HG03025 (cell line): Measurements from ENCODE around the gene PLXNB1.
"Not testable (repeated sequence)": the region's sequence is repeated elsewhere in the genome, so short reads cannot be mapped to it uniquely, and the experiment has no call there.

Experiments used
- ATAC-seq: cut with Tn5 transposase; IDR thresholded peaks from one replicate; pipeline ENCODE4 v1.9.1; 2021; ENCODE audit warnings: mild to moderate bottlenecking, moderate library complexity; ENCODE audit not compliant: unreplicated experiment, low FRiP score

Gene PLXNB1

GRCh38 chr3:48405971-48406370 lies 23.9 kb downstream of the PLXNB1 start:
- ATAC-seq, result no peak

- ATAC-seq, result no peak
Observed at GRCh38 chr3:48405343-48405881, 24.5 kb downstream of the PLXNB1 start.

GRCh38 chr3:48404440-48405342 lies 25.2 kb downstream of the PLXNB1 start:
- ATAC-seq, result no peak

DNA sequence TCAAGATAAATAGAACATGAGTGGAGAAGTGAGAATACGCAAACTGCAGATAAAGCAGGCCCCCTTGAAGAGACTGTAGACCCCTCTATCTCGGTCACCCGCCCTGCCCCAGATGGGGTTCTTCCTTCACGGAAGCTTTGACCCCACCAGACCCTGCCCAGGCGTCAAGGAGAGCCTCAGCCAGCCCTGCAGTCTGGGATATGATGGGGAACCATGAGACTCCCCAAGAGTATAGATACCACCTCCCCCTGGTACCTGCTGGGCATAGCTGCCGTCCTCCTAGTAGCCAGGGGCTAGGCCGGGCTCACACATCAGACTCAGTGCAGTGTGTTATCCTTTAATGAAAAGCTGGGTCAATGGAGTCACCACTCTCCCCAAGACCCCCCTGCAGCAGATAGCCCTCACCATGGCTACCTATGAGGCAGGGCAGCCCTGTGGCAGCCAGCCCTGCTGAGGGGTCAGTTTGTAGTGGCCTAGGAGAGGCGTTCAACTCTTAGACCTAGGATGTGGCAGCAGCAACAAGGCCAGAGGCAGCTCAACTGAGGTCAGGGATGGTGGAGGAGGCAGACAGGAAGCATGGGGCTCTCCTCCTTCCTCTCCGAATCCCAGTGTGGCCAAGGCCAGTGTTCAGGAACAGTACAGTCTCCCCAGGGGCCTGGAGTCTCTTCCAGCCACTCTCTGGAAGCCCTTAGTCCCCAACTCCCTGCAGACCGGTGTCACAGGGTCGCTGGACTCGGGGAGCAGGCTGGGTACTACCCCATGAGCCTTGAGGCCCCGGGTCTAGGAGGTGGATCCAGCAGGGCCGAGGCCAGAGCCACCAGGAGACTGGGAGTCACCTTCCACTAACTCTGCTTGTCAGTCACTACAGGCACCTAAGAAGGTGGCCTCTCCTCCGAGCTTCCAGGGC lies 26.1 kb downstream of the PLXNB1 start:
- ATAC-seq, result no peak

GRCh38 chr3:48402907-48403306 lies 27.0 kb downstream of the PLXNB1 start:
- ATAC-seq, result no peak

- ATAC-seq, result no peak
Observed at GRCh38 chr3:48402281-48402732, 27.6 kb downstream of the PLXNB1 start.

- not testable (repeated sequence) for ATAC-seq
Observed at GRCh38 chr3:48401434-48401901, 28.4 kb downstream of the PLXNB1 start.

DNA sequence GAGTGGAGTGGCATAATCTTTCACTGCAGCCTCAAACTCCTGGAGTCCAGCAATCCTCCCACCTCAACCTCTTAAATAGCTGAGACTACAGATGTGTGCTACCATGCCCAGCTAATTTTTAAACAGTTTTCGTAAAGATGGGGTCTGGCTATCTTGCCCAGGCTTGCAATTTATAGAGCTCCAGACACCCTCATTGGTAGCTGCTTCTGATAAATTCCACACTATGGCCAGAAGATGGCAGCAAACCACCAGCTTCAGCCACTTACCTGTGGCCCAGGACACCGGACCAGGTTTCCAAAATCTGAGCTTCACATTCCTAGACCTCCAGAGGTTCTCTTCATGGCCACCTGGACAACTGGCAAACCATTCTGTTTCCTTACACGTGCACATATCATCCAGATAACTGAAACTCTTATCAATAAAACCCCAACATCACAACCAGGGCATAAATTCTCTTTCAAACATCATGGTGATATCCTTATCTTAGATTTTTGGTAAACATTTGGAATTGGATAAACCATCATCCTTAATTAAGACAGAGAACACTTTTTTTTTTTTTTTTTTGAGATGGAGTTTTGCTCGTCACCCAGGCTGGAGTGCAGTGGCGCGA lies 29.0 kb downstream of the PLXNB1 start:
- ATAC-seq, result no peak

DNA sequence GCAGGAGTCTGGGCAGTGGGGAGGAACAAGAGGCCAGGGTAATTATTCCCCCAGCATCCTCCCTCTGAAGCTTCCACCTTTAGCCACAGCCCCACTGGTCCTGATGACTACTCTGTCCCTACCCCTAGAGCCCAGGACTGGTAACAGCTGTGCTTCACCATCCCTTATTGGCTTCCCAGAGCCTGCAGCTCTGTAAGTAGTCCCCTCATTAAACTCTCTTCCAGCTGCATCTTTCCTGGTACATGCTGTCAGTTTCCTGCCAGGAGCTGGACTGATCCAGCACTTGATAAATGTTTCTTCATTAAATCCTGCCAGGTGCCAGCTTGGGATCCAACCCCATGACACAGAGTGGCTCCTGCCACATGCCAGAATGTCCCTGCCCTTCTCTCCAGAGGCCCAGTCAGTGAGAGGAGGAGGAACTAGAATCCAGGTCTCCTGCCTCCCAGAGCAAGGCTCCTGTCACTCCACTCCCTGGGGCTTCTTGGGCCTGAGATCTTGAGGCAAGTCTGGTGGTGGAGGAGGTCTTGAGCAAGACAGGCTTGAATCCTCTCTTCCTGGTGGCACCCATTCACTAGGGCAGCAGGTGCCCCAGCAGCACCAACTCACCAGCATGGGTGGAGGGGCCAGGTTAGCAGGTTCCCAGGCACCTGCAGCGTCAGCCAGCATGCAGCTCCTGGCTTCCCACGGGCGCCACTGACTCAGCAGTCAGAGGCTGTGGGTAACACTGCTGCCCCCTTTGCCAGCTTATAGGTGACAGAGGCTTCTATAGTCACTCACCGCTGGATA lies 30.3 kb downstream of the PLXNB1 start:
- no peak for ATAC-seq

GRCh38 chr3:48398701-48399386 lies 31.0 kb downstream of the PLXNB1 start:
- ATAC-seq, result no peak

DNA sequence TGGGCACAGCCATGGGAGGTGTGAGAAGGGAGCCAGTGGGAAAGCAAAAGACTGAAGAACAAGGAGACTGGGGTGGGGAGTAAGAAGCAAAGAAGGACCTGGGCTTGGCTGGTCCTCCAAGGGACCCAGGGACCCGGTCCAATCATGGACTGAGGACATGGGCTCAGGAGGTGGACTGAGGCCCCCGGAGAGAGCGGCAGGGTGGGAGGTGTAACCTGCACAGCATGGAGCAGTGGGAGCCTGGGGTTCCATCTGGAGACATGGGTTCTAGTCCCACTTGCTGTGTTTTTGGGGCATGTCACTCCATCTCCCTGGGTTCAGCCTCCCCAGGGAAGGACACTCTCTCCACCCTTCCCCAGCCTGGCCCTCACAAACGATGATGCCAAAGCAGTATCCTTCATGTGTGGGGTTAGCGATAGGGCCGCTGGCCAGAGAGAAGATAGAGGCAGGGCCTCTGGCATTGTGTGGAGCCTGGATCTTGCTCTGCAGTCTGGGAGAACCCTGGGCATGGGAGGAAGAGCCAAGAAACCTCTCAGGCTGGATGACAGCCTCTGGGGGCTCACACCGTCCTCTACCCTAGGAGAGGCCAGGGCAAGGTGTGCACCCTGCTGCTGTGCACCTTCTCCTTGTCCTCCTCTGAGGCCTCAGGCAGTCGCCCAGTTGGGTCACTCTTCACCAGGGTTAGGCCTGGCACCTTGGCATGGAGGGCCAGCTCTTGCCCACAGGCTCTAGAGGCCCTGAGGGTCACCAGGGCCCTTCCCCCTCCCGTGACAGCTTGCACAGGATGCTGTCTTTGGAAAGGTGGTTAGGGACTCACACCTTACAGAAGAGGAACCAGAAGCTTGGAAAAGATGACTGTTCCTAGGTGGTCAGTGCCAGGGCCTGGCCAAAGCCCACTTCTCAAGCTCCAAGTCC lies 31.9 kb downstream of the PLXNB1 start:
- ATAC-seq, result no peak

DNA sequence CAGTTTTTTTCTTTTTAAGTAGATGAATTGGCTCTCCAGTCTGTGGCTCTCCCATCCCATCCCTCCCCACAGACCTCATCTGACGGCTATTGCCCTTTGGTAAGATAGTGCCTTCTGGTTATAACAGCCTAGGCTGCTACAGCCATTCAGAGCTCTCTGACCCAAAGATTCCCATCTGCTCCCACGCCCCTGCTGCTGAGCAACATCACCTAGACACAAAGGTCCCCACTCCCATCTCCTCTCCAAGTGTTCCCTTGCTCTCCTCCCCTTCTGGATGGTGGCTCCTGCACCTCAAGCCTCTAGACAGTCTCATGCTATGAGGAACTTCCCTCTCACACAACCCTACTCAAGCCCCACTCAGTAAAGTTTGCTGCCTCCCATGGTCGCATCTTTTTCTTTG lies 34.2 kb downstream of the PLXNB1 start:
- no peak for ATAC-seq

DNA sequence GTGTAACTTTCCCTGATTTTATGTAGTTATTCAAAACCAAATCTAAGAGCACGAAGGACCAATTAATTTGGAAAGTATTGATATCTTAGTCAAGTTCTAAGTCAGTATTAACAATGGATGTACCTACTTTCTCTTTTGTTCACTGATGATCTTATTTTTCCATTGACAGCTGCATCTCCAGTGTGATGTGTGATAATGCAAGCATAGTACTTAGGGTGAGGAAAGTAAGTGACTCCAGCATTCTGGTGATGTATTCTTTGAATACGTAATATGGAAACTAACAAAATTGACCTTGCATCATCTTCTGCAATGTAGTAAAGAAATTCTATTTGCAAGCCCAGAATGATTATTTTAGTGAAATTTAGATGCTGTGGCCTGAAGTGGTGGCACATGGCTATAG lies 35.5 kb downstream of the PLXNB1 start:
- ATAC-seq, result no peak

- no peak for ATAC-seq
Observed at GRCh38 chr3:48388966-48389365, 40.9 kb downstream of the PLXNB1 start.

- no peak for ATAC-seq
Observed at GRCh38 chr3:48387634-48388033, 42.3 kb downstream of the PLXNB1 start.

DNA sequence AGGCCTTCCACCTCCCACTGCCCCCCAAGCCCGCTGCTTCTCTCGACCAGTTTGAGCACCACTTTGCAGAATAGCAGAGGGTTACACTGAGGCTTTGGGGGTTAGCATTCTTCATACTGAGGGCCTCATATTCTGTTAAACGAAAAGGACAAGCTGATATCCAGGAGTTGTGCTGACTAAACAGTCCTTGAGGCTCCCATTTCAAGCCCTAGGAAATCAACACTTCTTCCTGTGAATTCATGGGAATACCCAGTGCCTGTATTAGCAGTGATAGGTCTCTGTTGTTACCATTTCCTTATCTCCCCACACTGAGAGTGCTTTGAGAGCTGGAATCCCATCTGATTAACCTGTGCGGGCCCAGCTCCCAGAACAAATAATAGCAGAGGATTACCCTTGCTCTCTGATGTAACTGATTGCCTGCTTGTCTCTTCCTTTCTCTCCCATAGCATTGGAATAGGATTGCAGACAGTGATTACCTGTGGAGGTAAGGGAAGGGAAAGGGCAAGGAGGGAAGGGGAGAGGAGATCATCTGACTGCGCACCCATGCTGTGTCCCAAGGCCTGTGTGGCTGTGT lies 56.9 kb downstream of the PLXNB1 start:
- ATAC-seq, result no peak

- ATAC-seq, result no peak
Observed at GRCh38 chr3:48372377-48372770, 57.5 kb downstream of the PLXNB1 start.
